K562 (cell line): ENCODE results near the gene NFIB. TPM values are rescaled to one million over a fixed set of nuclear protein-coding genes. Genes with fewer than 3 reads are reported as not detected.

Experiments
- ATAC-seq: fragments of 200-7000 bp; cut with Tn5 transposase; 3 replicates; pipeline ENCODE4 v1.9.1; 2020; ENCODE audit warnings: moderate library complexity
- BruUV-seq: library from RNA; stranded (reverse); fragments of 400-500 nt; replicated peaks from 2 replicates; lab custom pipeline; 2021; lab: Mats Ljungman, UMichigan
- CTCF ChIA-PET: fragments of 300-600 bp; formaldehyde crosslinking; extraction: SDS; loops from one replicate; lab custom pipeline; 2021; ENCODE audit warnings: low intra/inter-chr PET ratio; lab: Yijun Ruan, JAX
- POLR2A ChIA-PET: fragments of 300-600, 350-650 bp; sonication (Branson Sonifier 250); formaldehyde crosslinking; extraction: SDS; loops from one replicate; lab custom pipeline; 2021; ENCODE audit warnings: antibody characterized with exemption, inconsistent platforms; lab: Yijun Ruan, JAX
- DNase-seq, 4 experiments: peaks; one replicate each; pipeline versions ENCODE4 v3.0.0 to v3.0.0-alpha.2; 2011 to 2018; ENCODE audit warnings: low spot score in 3 of 4, mixed read lengths in 3 of 4; ENCODE audit errors: extremely low read depth in 1 of 4
- FAIRE-seq: peaks from 2 replicates; lab custom pipeline; 2011; peaks lifted over from hg19 to GRCh38; lab: Jason Lieb, UNC
- H2AFZ ChIP-seq: 2 replicates; pipeline ENCODE4 v1.6.0; 2011; ENCODE audit warnings: low read depth, low read length, control low read depth, inconsistent platforms
- H3K27ac ChIP-seq: fragments of 200-600 bp; 3 replicates; pipeline ENCODE4 v1.8.0; 2011; ENCODE audit warnings: low read depth, mild to moderate bottlenecking, control low read depth, inconsistent platforms, low read length, moderate library complexity, mixed read lengths; ENCODE audit errors: extremely low read depth
- H3K27me3 ChIP-seq, 2 experiments: fragments of 300-600 bp in 1 of 2; 2 replicates in 1 of 2; 3 replicates in 1 of 2; pipeline versions ENCODE4 v1.6.0 to v1.8.0; 2011; ENCODE audit warnings: inconsistent platforms in 2 of 2, low read length in 2 of 2, mild to moderate bottlenecking in 1 of 2, mixed read lengths in 1 of 2, moderate library complexity in 1 of 2; ENCODE audit not compliant: control insufficient read depth in 2 of 2, insufficient read depth in 2 of 2
- H3K36me3 ChIP-seq: fragments of 300-600 bp; 3 replicates; pipeline ENCODE4 v1.8.0; 2011; ENCODE audit warnings: mild to moderate bottlenecking, low read length, inconsistent platforms; ENCODE audit not compliant: control insufficient read depth, insufficient read depth
- H3K4me1 ChIP-seq, 2 experiments: fragments of 200-600 bp in 1 of 2; replicated peaks in 1 of 2; 2 replicates in 1 of 2; 3 replicates in 1 of 2; pipeline versions ENCODE4 v1.5.1 to v1.8.0; 2011; ENCODE audit warnings: inconsistent platforms in 2 of 2, low read length in 2 of 2, mild to moderate bottlenecking in 1 of 2, mixed read lengths in 1 of 2, moderate library complexity in 1 of 2; ENCODE audit not compliant: control insufficient read depth in 2 of 2, insufficient read depth in 2 of 2
- H3K4me2 ChIP-seq: 2 replicates; pipeline ENCODE4 v1.6.1; 2011; ENCODE audit warnings: low read length, control low read depth, inconsistent platforms, mixed read lengths; ENCODE audit not compliant: insufficient read depth
- H3K4me3 ChIP-seq: fragments of 200-600 bp; sonication (generic), shearing (Covaris generic); 2 replicates; pipeline ENCODE4 v1.5.1; 2016; ENCODE audit warnings: control low read depth, inconsistent platforms
- H3K79me2 ChIP-seq: fragments of 200-600 bp; 3 replicates; pipeline ENCODE4 v1.8.0; 2011; ENCODE audit warnings: low read length, inconsistent platforms; ENCODE audit not compliant: control insufficient read depth, insufficient read depth
- H3K9ac ChIP-seq, 2 experiments: 2 replicates each; pipeline versions ENCODE4 v1.6.0 to v1.6.1; 2011; ENCODE audit warnings: low read depth in 2 of 2, low read length in 2 of 2, control low read depth in 1 of 2, inconsistent platforms in 1 of 2, mild to moderate bottlenecking in 1 of 2, mixed read lengths in 1 of 2; ENCODE audit not compliant: insufficient read depth in 1 of 2
- H3K9me1 ChIP-seq: one replicate; pipeline ENCODE4 v1.6.0; 2011; ENCODE audit warnings: inconsistent platforms, mild to moderate bottlenecking, low read length, moderate library complexity; ENCODE audit not compliant: control insufficient read depth, insufficient read depth
- H3K9me3 ChIP-seq: replicated peaks from 2 replicates; pipeline ENCODE4 v1.5.1; 2011; ENCODE audit warnings: low read depth, low read length, inconsistent platforms; ENCODE audit not compliant: control insufficient read depth, insufficient read depth
- H4K20me1 ChIP-seq: replicated peaks from 2 replicates; pipeline ENCODE4 v1.6.1; 2011; ENCODE audit warnings: low read length, inconsistent platforms, mixed read lengths; ENCODE audit not compliant: control insufficient read depth, insufficient read depth
- CEBPG ChIP-seq, 3 experiments: fragments of 200-800 bp in 1 of 3; sonication (Bioruptor generic) in 1 of 3; sonication (generic) in 1 of 3; formaldehyde crosslinking in 1 of 3; IDR thresholded peaks in 2 of 3; conservative IDR thresholded peaks in 1 of 3; 2 replicates each; pipeline versions ENCODE4 v1.6.1 to v1.8.0; 2016 to 2022; ENCODE audit warnings: missing compliant biosample characterization in 2 of 3, missing genetic modification characterization in 2 of 3, mild to moderate bottlenecking in 1 of 3, missing genetic modification reagents in 1 of 3
- CREB5 ChIP-seq: fragments of 250-450 bp; sonication (Bioruptor Pico); IDR thresholded peaks from 2 replicates; pipeline ENCODE4 v1.5.0; 2020; ENCODE audit warnings: mild to moderate bottlenecking
- MYC ChIP-seq, 2 experiments: fragments of 250-450 bp in 1 of 2; sonication (Bioruptor Pico) in 1 of 2; IDR thresholded peaks; 2 replicates each; pipeline versions ENCODE4 v1.5.1 to v1.6.1; 2012 to 2021; ENCODE audit warnings: low read depth in 2 of 2, borderline replicate concordance in 1 of 2, improper control_type of control experiment in 1 of 2, low read length in 1 of 2, mild to moderate bottlenecking in 1 of 2, moderate library complexity in 1 of 2
- PCBP2 ChIP-seq: fragments of 200-400 bp; formaldehyde crosslinking; IDR thresholded peaks from 2 replicates; pipeline ENCODE4 v1.6.1; 2018; ENCODE audit warnings: low read length, low read depth, mild to moderate bottlenecking, moderate library complexity; ENCODE audit not compliant: poor library complexity, severe bottlenecking
- TRIM25 ChIP-seq: fragments of 450-650 bp; IDR thresholded peaks from 2 replicates; pipeline ENCODE4 v1.7.0; 2016; ENCODE audit warnings: borderline replicate concordance
- ZNF184 ChIP-seq: sonication (generic); formaldehyde crosslinking; IDR thresholded peaks from 2 replicates; pipeline ENCODE4 v1.5.0; 2020; ENCODE audit warnings: missing genetic modification reagents
- ZNF280B ChIP-seq: fragments of 250-450 bp; sonication (Bioruptor Pico); IDR thresholded peaks from 2 replicates; pipeline ENCODE4 v1.5.1; 2021; ENCODE audit warnings: mild to moderate bottlenecking
- ZNF431 ChIP-seq: sonication (generic); formaldehyde crosslinking; IDR thresholded peaks from 2 replicates; pipeline ENCODE4 v1.8.0; 2022; ENCODE audit warnings: mild to moderate bottlenecking, missing genetic modification reagents
- in situ Hi-C: fragments of 300-500 bp; cut with MboI; formaldehyde crosslinking; loops from 4 replicates; pipeline ENCODE4 v1.15.0; 2018; ENCODE audit warnings: inconsistent platforms, mixed read lengths
- intact Hi-C: fragments of 100-400 bp; cut with micrococcal nuclease; formaldehyde crosslinking; loops from 2 replicates; pipeline ENCODE4 v1.14.2; 2022
- polyA plus RNA-seq, 8 experiments: library from polyadenylated mRNA; depleted of rRNA in 4 of 8; stranded (reverse) in 5 of 8; unstranded in 3 of 8; fragments of >200 nt; fragmentation: Nextera tagmentation in 2 of 8; fragmentation: Illumina TruSeq in 1 of 8; extraction: Ambion mirVana in 2 of 8; extraction: Trizol in 1 of 8; gene quantifications; 2 replicates each; pipeline versions ENCODE4 v1.2.1 to v1.2.3, GENCODE V29; 2011 to 2014; ENCODE audit warnings: inconsistent platforms in 1 of 8, missing spikeins in 1 of 8
- total RNA-seq, 7 experiments: library from RNA; depleted of rRNA in 6 of 7; stranded (reverse); fragments of >200 nt in 6 of 7; fragmentation: Illumina TruSeq in 2 of 7; extraction: Trizol in 2 of 7; gene quantifications; 2 replicates each; pipeline versions ENCODE4 v1.2.1 to v1.2.3, GENCODE V29; 2011 to 2021; ENCODE audit warnings: low replicate concordance in 1 of 7

The NFIB gene
- total and polyA plus RNA-seq, 9 of the 15 experiments (the other 6 are each of a cell fraction or from before 2014, with no cell fraction given): 1.2 to 3.3 (median 1.9) TPM

- Histone ChIP-seq H3K4me2 (no peak overlapping the region), H3K4me3 (no peak overlapping the region)
- no TSS peak for BruUV-seq
- TF ChIP-seq PCBP2 (no peak), CREB5 (CRISPR knock-in tag) (no peak), ZNF280B (CRISPR knock-in tag) (no peak), MYC (IDR thresholded peaks at IDR 0.05; ENCODE audit: low read depth, low read length) (no peak), MYC (CRISPR knock-in tag; IDR thresholded peaks at IDR 0.05; ENCODE audit: borderline replicate concordance, low read depth) (no peak), TRIM25 (no peak), CEBPG (CRISPR knock-in tag; IDR thresholded peaks at IDR 0.05) (no peak), CEBPG (tag; conservative IDR thresholded peaks at IDR 0.05 in 1 of 2, IDR thresholded peaks at IDR 0.05 in 1 of 2) (no peak), ZNF184 (CRISPR knock-in tag) (no peak), ZNF431 (CRISPR knock-in tag) (no peak)
- TF ChIP-seq, all 486 proteins: peak for 0
- Histone ChIP-seq H3K36me3 (no peaks in the 10 kb centered on the region), H3K9me3 (no peaks in the 10 kb centered on the region), H3K9me1 (no peaks in the 10 kb centered on the region), H3K27me3 (no peaks in the 10 kb centered on the region), H3K27ac (peak overlapping the region; percentile 4; the same call in 1 of the 3 replicates), H2AFZ (peak overlapping the region; percentile 67), H4K20me1 (no peaks in the 10 kb centered on the region), H3K9ac (no peak overlapping the region), H3K4me1 (peaks cover 0 to 5% of the 10 kb centered on the region in 2 experiments; a peak in 2 of 5 replicates), H3K79me2 (no peaks in the 10 kb centered on the region)
- CTCF ChIA-PET: no interaction called here
- DNase-seq (peak in 1 of 4 experiments; percentile 4), FAIRE-seq (no peak), ATAC-seq (peak; percentile 41; the same call in 1 of the 3 replicates)
- POLR2A ChIA-PET: no interaction called here
- intact Hi-C loops: no loop called here
- in situ Hi-C loops: no loop called here
Observed at GRCh38 chr9:14107495-14107894, 206.4 kb downstream of the NFIB start.
